BE2C (cell line): ENCODE measurements around the gene PDZRN4.
"Not testable (repeated sequence)": the region's sequence is repeated elsewhere in the genome, so short reads cannot be mapped to it uniquely, and the experiment has no call there.

ENCODE experiments used
- DNase-seq: peaks from one replicate; pipeline ENCODE4 v3.0.0-alpha.2; 2020
- H3K27me3 ChIP-seq: fragments of 250-450 bp; sonication (Bioruptor Pico); 2 replicates; pipeline ENCODE4 v1.5.1; 2020; ENCODE audit warnings: mild to moderate bottlenecking
- H3K36me3 ChIP-seq: fragments of 250-450 bp; sonication (Bioruptor Pico); 2 replicates; pipeline ENCODE4 v1.5.1; 2020; ENCODE audit warnings: mild to moderate bottlenecking
- H3K4me1 ChIP-seq: fragments of 250-450 bp; sonication (Bioruptor Pico); 2 replicates; pipeline ENCODE4 v1.5.1; 2020
- H3K4me3 ChIP-seq: 2 replicates; pipeline ENCODE4 v1.5.1; 2011; ENCODE audit warnings: low read depth, low read length
- H3K9me3 ChIP-seq: fragments of 250-450 bp; sonication (Bioruptor Pico); 2 replicates; pipeline ENCODE4 v1.5.1; 2020
- TF ChIP-seq, protein P1 (sequence below): IDR thresholded peaks from 2 replicates; pipeline ENCODE4 v1.5.1; 2012; ENCODE audit warnings: mild to moderate bottlenecking, low read depth, low read length

Gene PDZRN4

DNA sequence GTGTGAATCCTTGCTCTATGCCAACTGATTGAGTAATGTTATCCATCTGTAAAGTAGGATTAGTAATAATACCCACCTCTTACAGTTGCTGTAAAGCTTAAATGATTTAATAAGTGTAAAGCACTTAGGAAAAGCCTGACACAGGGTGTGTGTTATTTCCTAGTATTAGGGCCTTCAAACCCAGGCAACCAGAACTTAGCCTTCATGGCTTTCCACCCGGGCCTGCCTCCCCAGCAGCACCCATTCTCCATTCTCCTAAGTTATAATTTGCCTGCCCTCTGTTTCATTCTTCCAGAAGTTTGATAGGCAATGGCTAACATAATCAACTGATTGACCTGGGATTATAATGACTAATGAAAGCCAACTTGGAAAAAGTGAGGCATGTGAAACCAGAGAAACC is 20.4 kb upstream of the PDZRN4 start:
- TF ChIP-seq, protein P1, sequence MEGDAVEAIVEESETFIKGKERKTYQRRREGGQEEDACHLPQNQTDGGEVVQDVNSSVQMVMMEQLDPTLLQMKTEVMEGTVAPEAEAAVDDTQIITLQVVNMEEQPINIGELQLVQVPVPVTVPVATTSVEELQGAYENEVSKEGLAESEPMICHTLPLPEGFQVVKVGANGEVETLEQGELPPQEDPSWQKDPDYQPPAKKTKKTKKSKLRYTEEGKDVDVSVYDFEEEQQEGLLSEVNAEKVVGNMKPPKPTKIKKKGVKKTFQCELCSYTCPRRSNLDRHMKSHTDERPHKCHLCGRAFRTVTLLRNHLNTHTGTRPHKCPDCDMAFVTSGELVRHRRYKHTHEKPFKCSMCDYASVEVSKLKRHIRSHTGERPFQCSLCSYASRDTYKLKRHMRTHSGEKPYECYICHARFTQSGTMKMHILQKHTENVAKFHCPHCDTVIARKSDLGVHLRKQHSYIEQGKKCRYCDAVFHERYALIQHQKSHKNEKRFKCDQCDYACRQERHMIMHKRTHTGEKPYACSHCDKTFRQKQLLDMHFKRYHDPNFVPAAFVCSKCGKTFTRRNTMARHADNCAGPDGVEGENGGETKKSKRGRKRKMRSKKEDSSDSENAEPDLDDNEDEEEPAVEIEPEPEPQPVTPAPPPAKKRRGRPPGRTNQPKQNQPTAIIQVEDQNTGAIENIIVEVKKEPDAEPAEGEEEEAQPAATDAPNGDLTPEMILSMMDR = no peak
- no peaks in the 10 kb centered on the region for H3K36me3 ChIP-seq
- no peaks in the 10 kb centered on the region for H3K4me1 ChIP-seq
- no peaks in the 10 kb centered on the region for H3K27me3 ChIP-seq
- no peaks in the 10 kb centered on the region for H3K9me3 ChIP-seq
- H3K4me3 ChIP-seq = no peak overlapping the region
- no peak for DNase-seq

DNA sequence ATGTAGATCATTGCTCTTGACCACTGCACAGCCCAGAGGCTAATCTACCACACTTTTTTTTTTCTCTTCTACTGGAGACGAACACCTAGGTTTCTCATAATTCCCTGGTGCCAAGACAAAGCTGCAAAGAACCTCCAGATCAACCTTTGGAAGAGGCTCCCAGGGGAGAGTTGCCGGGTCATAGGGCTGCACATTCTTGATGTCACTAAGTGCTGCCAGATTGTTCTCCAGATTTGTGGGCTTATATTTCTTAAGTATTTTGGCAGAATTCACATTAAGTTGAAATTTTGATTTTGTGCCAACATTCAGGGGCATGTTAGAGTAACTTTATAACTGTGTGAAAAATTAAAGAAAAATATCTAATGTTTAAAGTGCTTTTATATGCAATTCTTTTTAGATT is 13.5 kb upstream of the PDZRN4 start:
- TF ChIP-seq, protein P1 = no peak
- no peaks in the 10 kb centered on the region for H3K27me3 ChIP-seq
- no peak for DNase-seq
- no peaks in the 10 kb centered on the region for H3K36me3 ChIP-seq
- H3K4me1 ChIP-seq = no peaks in the 10 kb centered on the region
- H3K4me3 ChIP-seq = no peak overlapping the region
- no peaks in the 10 kb centered on the region for H3K9me3 ChIP-seq

DNA sequence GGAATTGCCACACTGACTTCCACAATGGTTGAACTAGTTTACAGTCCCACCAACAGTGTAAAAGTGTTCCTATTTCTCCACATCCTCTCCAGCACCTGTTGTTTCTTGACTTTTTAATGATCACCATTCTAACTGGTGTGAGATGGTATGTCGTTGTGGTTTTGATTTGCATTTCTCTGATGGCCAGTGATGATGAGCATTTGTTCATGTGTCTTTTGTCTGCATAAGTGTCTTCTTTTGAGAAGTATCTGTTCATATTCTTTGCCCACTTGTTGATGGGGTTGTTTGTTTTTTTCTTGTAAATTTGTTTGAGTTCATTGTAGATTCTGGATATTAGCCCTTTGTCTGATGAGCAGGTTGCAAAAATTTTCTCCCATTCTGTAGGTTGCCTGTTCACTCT is 8.6 kb upstream of the PDZRN4 start:
- not testable (repeated sequence) for H3K36me3 ChIP-seq

DNA sequence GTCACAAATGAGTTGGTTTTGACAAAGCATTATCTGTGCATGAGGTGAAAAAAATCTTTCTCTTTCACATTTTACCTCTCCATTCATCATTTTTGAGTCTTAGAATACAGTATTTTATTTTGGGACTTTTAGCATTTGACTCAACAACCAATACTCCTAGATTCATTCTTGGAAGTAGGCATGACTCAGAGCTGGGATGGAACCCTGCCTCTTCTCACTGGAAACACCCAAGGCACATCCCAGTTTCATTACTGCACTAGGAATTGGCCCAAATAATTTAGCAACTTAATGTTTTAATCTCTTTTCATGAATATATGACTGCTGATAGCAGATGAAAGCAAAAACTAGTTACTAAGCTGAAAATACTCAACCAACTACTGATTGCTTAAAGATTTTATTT is 3.3 kb upstream of the PDZRN4 start:
- Histone ChIP-seq H3K4me3 (no peak overlapping the region), H3K36me3 (no peaks in the 10 kb centered on the region), H3K9me3 (no peaks in the 10 kb centered on the region), H3K4me1 (no peaks in the 10 kb centered on the region), H3K27me3 (peaks cover 34% of the 10 kb centered on the region)
- TF ChIP-seq, protein P1 = no peak
- no peak for DNase-seq

More for the DNA sequence above, 8.6 kb upstream of the PDZRN4 start:
- not testable (repeated sequence) for H3K4me3 ChIP-seq, H3K4me1 ChIP-seq, H3K27me3 ChIP-seq, DNase-seq, H3K9me3 ChIP-seq

DNA sequence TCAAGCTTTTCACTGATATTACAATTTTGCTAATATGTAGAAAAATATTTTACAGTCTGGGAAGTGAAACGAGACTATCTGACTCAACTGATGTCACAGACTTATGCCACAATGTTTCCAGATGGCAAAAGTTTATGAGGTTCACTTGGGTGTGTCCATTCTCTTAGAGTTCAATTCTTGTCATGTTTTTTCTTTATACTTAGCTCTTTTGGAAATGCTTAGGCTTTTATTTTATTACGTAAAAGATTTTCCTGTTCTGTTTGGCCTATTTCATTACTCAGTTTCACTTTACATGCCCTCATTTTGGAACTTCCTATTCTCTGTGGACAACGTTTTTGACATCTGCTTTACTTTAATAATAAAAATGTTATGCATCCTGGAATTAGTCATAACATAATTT is 2.1 kb upstream of the PDZRN4 start:
- no peak for DNase-seq
- Histone ChIP-seq H3K4me3 (no peak overlapping the region), H3K36me3 (no peaks in the 10 kb centered on the region), H3K27me3 (peaks cover 45% of the 10 kb centered on the region), H3K9me3 (no peaks in the 10 kb centered on the region), H3K4me1 (no peaks in the 10 kb centered on the region)
- TF ChIP-seq, protein P1 = no peak

DNA sequence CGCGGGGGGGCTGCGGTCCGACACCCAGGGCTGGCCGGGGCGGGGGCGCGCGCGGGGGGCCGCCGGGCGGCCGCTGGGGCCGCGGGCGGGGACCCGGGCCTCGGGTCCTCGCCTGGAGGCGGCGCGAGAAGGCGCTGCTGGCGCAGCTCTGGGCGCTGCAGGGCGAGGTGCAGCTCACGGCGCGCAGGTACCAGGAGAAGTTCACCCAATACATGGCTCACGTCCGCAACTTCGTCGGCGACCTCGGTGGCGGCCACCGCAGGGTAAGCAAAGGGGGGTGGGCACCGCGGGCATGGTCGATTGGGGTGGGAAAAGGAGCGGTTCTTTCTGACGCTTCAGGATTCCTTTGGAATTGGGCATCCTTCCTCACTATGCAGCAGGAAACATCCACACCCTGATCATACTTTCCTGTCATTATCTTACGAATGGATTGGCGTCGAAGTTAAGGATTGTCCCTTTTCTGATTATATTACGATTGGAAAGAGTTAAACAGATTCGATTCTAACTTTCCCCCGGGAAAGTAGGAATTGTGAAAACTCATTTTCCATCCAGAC is 798 bp downstream of the PDZRN4 start:
- DNase-seq = no peak
- Histone ChIP-seq H3K4me1 (no peaks in the 10 kb centered on the region), H3K27me3 (peaks cover 45% of the 10 kb centered on the region), H3K9me3 (no peaks in the 10 kb centered on the region), H3K36me3 (no peaks in the 10 kb centered on the region), H3K4me3 (no peak overlapping the region)
- TF ChIP-seq, protein P1 = no peak
